Common myeloid progenitor, CD34-positive (primary cell): ENCODE results near the gene DNASE1L3.

Source experiments
- CTCF ChIA-PET: fragments of 350-600 bp; sonication (Branson Sonifier 250); formaldehyde crosslinking; loops from one replicate; lab custom pipeline; 2021; ENCODE audit warnings: antibody characterized with exemption; lab: Charles Lee
- POLR2A ChIA-PET: fragments of 350-600 bp; sonication (Branson Sonifier 250); formaldehyde crosslinking; loops from one replicate; lab custom pipeline; 2021; ENCODE audit warnings: antibody characterized with exemption; lab: Charles Lee
- DNase-seq, 3 donors: peaks; one replicate each; pipeline versions ENCODE4 v3.0.0 to v3.0.0-alpha.2; 2013
- H3K27ac ChIP-seq, 2 experiments: 1 replicate in 1 of 2; 2 replicates in 1 of 2; pipeline ENCODE4 v1.7.0; 2013; ENCODE audit warnings: inconsistent platforms in 2 of 2, low read length in 2 of 2, mild to moderate bottlenecking in 2 of 2, low read depth in 1 of 2, moderate library complexity in 1 of 2; ENCODE audit not compliant: severe bottlenecking in 2 of 2, insufficient read depth in 1 of 2, poor library complexity in 1 of 2
- H3K27me3 ChIP-seq, 5 experiments: replicated peaks in 2 of 5; 1 replicate in 3 of 5; 2 replicates in 2 of 5; pipeline versions ENCODE4 v1.6.1 to v1.7.0; 2013; ENCODE audit warnings: low read length in 4 of 5, mild to moderate bottlenecking in 2 of 5, moderate library complexity in 2 of 5, inconsistent platforms in 1 of 5; ENCODE audit not compliant: insufficient read depth in 5 of 5, control insufficient read depth in 4 of 5
- H3K36me3 ChIP-seq, 4 experiments: 1 replicate in 2 of 4; 2 replicates in 2 of 4; pipeline versions ENCODE4 v1.6.1 to v1.7.0; 2013; ENCODE audit warnings: low read length in 3 of 4, control low read depth in 1 of 4, mild to moderate bottlenecking in 1 of 4; ENCODE audit not compliant: control insufficient read depth in 4 of 4, insufficient read depth in 4 of 4
- H3K4me1 ChIP-seq, 4 experiments: 1 replicate in 3 of 4; 2 replicates in 1 of 4; pipeline versions ENCODE4 v1.6.1 to v1.7.1; 2013; ENCODE audit warnings: low read length in 3 of 4, mild to moderate bottlenecking in 3 of 4, control low read depth in 1 of 4, inconsistent platforms in 1 of 4, moderate library complexity in 1 of 4; ENCODE audit not compliant: control insufficient read depth in 4 of 4, insufficient read depth in 4 of 4; ENCODE audit errors: control extremely low read depth in 1 of 4
- H3K4me3 ChIP-seq, 7 experiments: 1 replicate in 4 of 7; 2 replicates in 3 of 7; pipeline versions ENCODE4 v1.5.1 to v1.7.0; 2013; ENCODE audit warnings: mild to moderate bottlenecking in 7 of 7, low read length in 6 of 7, moderate library complexity in 6 of 7, inconsistent platforms in 2 of 7, low read depth in 2 of 7, control low read depth in 1 of 7; ENCODE audit not compliant: insufficient read depth in 4 of 7, control insufficient read depth in 1 of 7; ENCODE audit errors: extremely low read depth in 1 of 7
- H3K9me3 ChIP-seq, 5 experiments: 1 replicate in 4 of 5; 2 replicates in 1 of 5; pipeline versions ENCODE4 v1.6.1 to v1.7.1; 2013; ENCODE audit warnings: low read length in 4 of 5, mild to moderate bottlenecking in 2 of 5, inconsistent platforms in 1 of 5, low read depth in 1 of 5, moderate library complexity in 1 of 5; ENCODE audit not compliant: control insufficient read depth in 4 of 5, insufficient read depth in 2 of 5; ENCODE audit errors: control extremely low read depth in 1 of 5
- WGBS: methylation state at CpG from one replicate; pipeline ENCODE4 v1.1.5; 2013; ENCODE audit not compliant: insufficient coverage; 5-methylcytosine and 5-hydroxymethylcytosine counted together

Gene DNASE1L3

DNA sequence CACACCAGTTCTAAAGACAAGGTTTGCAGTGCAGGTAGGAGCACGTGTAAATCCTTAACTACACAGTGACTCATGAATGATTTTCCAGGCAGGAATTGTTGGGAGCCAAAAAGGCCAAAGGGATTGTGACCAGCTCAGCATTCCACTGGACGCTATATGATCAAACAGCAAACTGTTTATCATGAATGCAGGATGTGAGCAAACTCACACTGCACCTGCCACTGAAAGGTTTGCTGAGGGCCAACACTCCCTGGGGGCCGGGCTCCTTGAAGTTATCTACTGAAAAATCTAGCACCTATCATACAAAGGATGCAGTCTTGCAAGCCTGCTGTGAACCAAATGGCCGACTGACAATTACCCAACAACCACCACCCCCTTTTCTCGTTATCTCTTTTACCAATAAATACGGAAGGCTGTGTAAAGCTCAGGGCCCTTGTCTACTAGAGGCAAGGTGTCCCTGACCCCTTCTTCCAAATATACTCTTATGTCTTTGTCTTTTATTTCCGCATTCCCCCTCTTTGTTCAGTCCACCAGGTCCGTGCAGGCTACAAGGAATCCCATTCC lies 11.5 kb upstream of the DNASE1L3 start:
- Histone ChIP-seq H3K4me1 (peaks cover 0 to 5% (median 4%) of the 10 kb centered on the region in 4 experiments), H3K27me3 (no peaks in the 10 kb centered on the region), H3K36me3 (no peaks in the 10 kb centered on the region), H3K4me3 (no peak overlapping the region), H3K27ac (no peak overlapping the region), H3K9me3 (no peaks in the 10 kb centered on the region)
- ChIA-PET CTCF (interaction anchor here (1.0 to 4.0 kb wide), 3 partner anchors 8 to 43 kb away, joined by 3 to 20 read pairs (median 14); no protein-coding TSS in a partner anchor), POLR2A (no interaction called here)
- no peak for DNase-seq
- WGBS = 92% methylated on average over 6 of the region's 8 CpGs

DNA sequence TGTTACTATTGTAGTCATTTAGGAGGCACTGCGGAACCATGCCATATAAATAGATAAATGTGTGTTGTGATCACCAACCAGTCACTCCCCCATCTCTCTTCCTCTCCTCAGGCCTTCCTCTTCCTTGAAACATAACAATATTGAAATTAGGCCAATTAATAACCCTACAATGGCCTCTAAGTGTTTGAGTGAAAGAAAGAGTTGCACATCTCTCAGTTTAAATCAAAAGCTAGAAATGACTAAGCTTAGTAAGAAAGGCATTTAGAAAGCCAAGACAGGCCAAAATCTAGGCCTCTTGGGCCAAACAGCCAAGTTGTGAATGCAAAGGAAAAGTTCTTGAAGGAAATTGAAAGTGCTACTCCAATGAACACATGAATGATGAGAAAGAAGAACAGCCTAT lies 8.1 kb upstream of the DNASE1L3 start:
- Histone ChIP-seq H3K4me3 (no peak overlapping the region), H3K36me3 (no peaks in the 10 kb centered on the region), H3K9me3 (no peaks in the 10 kb centered on the region), H3K27ac (no peak overlapping the region), H3K27me3 (no peaks in the 10 kb centered on the region), H3K4me1 (peaks cover 5 to 24% (median 9%) of the 10 kb centered on the region in 4 experiments)
- ChIA-PET POLR2A (no interaction called here), CTCF (interaction anchor here (0.7 to 5.5 kb wide), 18 partner anchors 8 to 211 kb away, joined by 3 to 54 read pairs (median 4); no protein-coding TSS in a partner anchor)
- WGBS = no CpG with 5 or more reads among the region's 1 CpG
- DNase-seq = no peak

- H3K36me3 ChIP-seq = no peaks in the 10 kb centered on the region
- H3K27me3 ChIP-seq = no peaks in the 10 kb centered on the region
- H3K27ac ChIP-seq = no peak overlapping the region
- no peaks in the 10 kb centered on the region for H3K9me3 ChIP-seq
- ChIA-PET CTCF (interaction anchor here (0.6 to 5.5 kb wide), 30 partner anchors 8 to 1644 kb away, joined by 3 to 54 read pairs (median 4); partner anchors contain the start of genes HTD2 and RPP14), POLR2A (interaction anchor here (0.5 to 1.0 kb wide), 4 partner anchors 30 to 989 kb away, joined by 3 to 6 read pairs (median 4); no protein-coding TSS in a partner anchor)
- peak; percentile 80 to 88 (median 86) for DNase-seq
- peak overlapping the region in 6 of 7 experiments; percentile 29 to 75 (median 48) for H3K4me3 ChIP-seq
- WGBS = 0% methylated on average over 12 of the region's 15 CpGs
- peaks cover 5 to 24% (median 9%) of the 10 kb centered on the region in 4 experiments for H3K4me1 ChIP-seq
Measured at GRCh38 chr3:58217209-58217811, 6.5 kb upstream of the DNASE1L3 start.

- H3K9me3 ChIP-seq = no peaks in the 10 kb centered on the region
- no peak for DNase-seq
- H3K4me3 ChIP-seq = no peak overlapping the region
- no peak overlapping the region for H3K27ac ChIP-seq
- 94% methylated on average over 8 of the region's 10 CpGs for WGBS
- CTCF ChIA-PET = interaction anchor here (0.8 to 5.5 kb wide), 19 partner anchors 9 to 1644 kb away, joined by 3 to 54 read pairs (median 6); no protein-coding TSS in a partner anchor
- no peaks in the 10 kb centered on the region for H3K36me3 ChIP-seq
- H3K27me3 ChIP-seq = no peaks in the 10 kb centered on the region
- POLR2A ChIA-PET = interaction anchor here (0.5 to 1.0 kb wide), 2 partner anchors 29 to 989 kb away, joined by 4 to 6 read pairs; no protein-coding TSS in a partner anchor
- H3K4me1 ChIP-seq = peaks cover 5 to 24% (median 9%) of the 10 kb centered on the region in 4 experiments
Measured at GRCh38 chr3:58216496-58217195, 5.9 kb upstream of the DNASE1L3 start.

DNA sequence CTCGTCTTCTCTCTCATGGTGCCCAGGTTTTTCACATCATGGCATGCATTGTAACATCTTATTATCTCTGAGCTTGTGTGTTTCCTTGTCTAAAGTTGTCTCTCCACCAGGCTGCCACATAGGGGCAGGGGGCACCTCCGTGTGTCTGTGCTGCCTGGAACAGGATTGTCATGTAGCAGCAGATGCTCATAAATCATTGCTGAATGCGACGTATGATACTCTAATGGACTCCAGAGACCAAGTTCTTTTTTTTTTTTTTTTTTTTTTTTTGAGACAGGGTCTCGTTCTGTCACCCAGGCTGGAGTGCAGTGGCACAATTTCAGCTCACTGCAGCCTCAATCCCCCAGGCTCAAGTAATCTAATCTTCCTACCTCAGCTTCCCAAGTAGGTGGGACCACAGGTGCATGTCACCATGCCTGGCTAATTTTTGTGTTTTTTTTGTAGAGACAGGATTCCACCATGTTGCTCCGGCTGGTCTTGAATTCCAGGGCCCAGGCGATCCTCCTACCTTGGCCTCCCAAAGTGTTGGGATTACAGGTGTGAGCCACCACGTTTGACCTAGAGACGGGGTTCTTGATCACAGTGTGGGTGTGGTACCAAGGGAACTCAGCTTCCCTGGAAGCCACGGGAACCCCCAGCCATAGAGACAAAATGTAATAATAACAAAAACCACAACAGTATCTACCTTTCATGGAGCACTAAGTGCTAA lies 4.7 kb upstream of the DNASE1L3 start:
- DNase-seq = peak in 2 of 3 donors; percentile 33 to 50
- Histone ChIP-seq H3K4me3 (no peak overlapping the region), H3K27me3 (no peaks in the 10 kb centered on the region), H3K36me3 (no peaks in the 10 kb centered on the region), H3K27ac (no peak overlapping the region), H3K4me1 (peaks cover 5 to 24% (median 9%) of the 10 kb centered on the region in 4 experiments), H3K9me3 (no peaks in the 10 kb centered on the region)
- ChIA-PET CTCF (interaction anchor here (1.0 to 4.9 kb wide), 8 partner anchors 9 to 85 kb away, joined by 3 to 26 read pairs (median 6); no protein-coding TSS in a partner anchor), POLR2A (interaction anchor here (0.6 to 0.8 kb wide), 2 partner anchors 13 to 107 kb away, joined by 3 to 5 read pairs; no protein-coding TSS in a partner anchor)
- 53% methylated on average over 3 of the region's 10 CpGs for WGBS

DNA sequence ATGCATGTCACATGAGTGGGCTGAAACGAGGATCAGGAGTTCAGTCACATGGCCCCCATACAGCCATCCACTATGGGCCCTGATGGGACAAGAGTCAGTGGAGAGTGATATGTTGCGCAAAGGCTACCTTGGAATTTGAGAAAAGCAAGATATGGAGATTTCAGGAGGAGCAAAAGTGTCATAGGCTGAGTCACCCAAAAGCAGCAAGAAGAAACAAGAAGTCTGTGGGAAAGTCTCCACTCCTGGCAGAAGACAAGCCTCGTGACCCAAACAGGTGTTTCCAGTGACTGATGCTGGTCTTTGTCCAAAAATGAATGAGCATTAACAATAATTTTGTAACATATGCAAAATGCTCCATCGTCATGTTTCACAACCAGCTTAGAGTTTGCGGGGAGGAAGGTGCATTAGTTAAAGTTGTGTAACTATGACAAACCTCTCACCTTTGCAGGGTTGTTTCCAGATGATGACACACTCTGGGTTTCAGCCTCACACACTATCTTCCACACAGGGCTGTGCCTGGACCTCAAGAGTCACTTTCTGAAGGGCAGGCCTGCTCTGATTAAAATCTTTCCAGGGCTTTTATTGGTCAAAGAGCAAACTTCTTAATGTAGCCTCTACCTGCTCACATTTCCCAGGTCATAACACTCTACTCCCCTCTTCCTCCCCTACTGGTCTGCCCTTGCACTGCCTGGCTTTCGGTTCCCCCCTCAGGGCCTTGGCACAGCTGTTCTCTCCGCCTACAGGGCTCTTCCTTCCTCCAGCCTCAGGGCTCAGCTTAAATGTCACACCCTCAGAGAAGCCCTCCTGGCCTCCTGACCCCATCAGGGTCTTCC lies 3.9 kb upstream of the DNASE1L3 start:
- no peaks in the 10 kb centered on the region for H3K9me3 ChIP-seq
- peaks cover 5 to 24% (median 9%) of the 10 kb centered on the region in 4 experiments for H3K4me1 ChIP-seq
- WGBS = 54% methylated on average over 4 of the region's 7 CpGs
- CTCF ChIA-PET = interaction anchor here (1.0 to 4.9 kb wide), 10 partner anchors 9 to 85 kb away, joined by 3 to 26 read pairs (median 4); no protein-coding TSS in a partner anchor
- H3K27me3 ChIP-seq = no peaks in the 10 kb centered on the region
- no peaks in the 10 kb centered on the region for H3K36me3 ChIP-seq
- no peak overlapping the region for H3K27ac ChIP-seq
- H3K4me3 ChIP-seq = no peak overlapping the region
- peak in 2 of 3 donors; percentile 79 to 85 for DNase-seq
- POLR2A ChIA-PET = interaction anchor here (0.6 to 0.8 kb wide), 2 partner anchors 12 to 106 kb away, joined by 3 to 5 read pairs; no protein-coding TSS in a partner anchor
